Activated CD4-positive, alpha-beta memory T cell treated with anti-CD3 and anti-CD28 coated beads for 36 hours (primary cell): ENCODE results near the gene LOXHD1. TPM values are rescaled to one million over a fixed set of nuclear protein-coding genes. Genes with fewer than 3 reads are reported as not detected.

Source experiments
- CTCF ChIA-PET: fragments of 350-600 bp; sonication (Branson Sonifier 250); formaldehyde crosslinking; loops from one replicate; lab custom pipeline; 2021; ENCODE audit warnings: antibody characterized with exemption, inconsistent platforms; lab: Charles Lee
- POLR2A ChIA-PET: fragments of 350-600 bp; sonication (Branson Sonifier 250); formaldehyde crosslinking; loops from one replicate; lab custom pipeline; 2021; ENCODE audit warnings: antibody characterized with exemption; lab: Charles Lee
- DNase-seq: peaks from one replicate; pipeline ENCODE4 v3.0.0-alpha.2; 2020
- H3K27ac Mint-ChIP-seq: one replicate; pipeline ENCODE4 v1.8.0; 2021; ENCODE audit warnings: mixed read lengths
- H3K27me3 Mint-ChIP-seq: one replicate; pipeline ENCODE4 v1.8.0; 2021; ENCODE audit warnings: mixed read lengths
- H3K36me3 Mint-ChIP-seq: one replicate; pipeline ENCODE4 v1.8.0; 2021; ENCODE audit warnings: mixed read lengths
- H3K4me1 Mint-ChIP-seq: one replicate; pipeline ENCODE4 v1.8.0; 2021; ENCODE audit warnings: low read depth, mixed read lengths
- H3K4me3 Mint-ChIP-seq: one replicate; pipeline ENCODE4 v1.8.0; 2021; ENCODE audit warnings: mild to moderate bottlenecking, mixed read lengths
- H3K9me3 Mint-ChIP-seq: one replicate; pipeline ENCODE4 v1.8.0; 2021; ENCODE audit warnings: mixed read lengths
- intact Hi-C: fragments of 100-400 bp; cut with micrococcal nuclease; formaldehyde crosslinking; loops from one replicate; pipeline ENCODE4 v1.15.1; 2023
- total RNA-seq, 2 experiments: library from RNA; stranded (reverse); gene quantifications; one replicate each; pipeline ENCODE4 v1.2.3, GENCODE V29; 2021

LOXHD1 gene
- total RNA-seq, 2 experiments from 2014 or later = 0.05 TPM; not detected in 1

DNA sequence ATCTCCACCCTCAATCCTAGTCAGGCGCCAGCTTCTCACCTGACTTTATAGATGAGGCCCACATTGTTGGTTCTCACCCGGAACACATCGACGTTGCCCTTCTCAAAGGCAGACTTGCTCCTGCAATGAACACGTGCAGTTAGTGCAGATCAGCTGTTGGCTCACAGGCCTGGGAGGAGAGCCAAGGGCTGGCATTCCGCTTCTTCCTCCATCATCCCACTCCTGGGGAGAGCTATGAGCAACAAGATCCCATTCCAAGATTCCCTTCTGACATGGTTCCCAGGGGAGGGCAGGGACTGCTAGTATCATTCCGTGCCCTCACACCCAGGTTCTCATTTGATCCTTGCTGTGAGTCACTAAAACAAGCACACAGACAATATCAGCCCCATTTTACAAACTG, 15.1 kb downstream of the LOXHD1 start:
- H3K9me3 Mint-ChIP-seq = no peaks in the 10 kb centered on the region
- H3K4me1 Mint-ChIP-seq = no peaks in the 10 kb centered on the region
- H3K27me3 Mint-ChIP-seq = no peaks in the 10 kb centered on the region
- ChIA-PET POLR2A (no interaction called here), CTCF (interaction anchor here (1.2 kb wide), 1 partner anchor 361 kb away, joined by 4 read pairs; no protein-coding TSS in a partner anchor)
- H3K27ac Mint-ChIP-seq = no peak overlapping the region
- DNase-seq = no peak
- intact Hi-C loops = no loop called here
- H3K4me3 Mint-ChIP-seq = no peak overlapping the region
- no peaks in the 10 kb centered on the region for H3K36me3 Mint-ChIP-seq

DNA sequence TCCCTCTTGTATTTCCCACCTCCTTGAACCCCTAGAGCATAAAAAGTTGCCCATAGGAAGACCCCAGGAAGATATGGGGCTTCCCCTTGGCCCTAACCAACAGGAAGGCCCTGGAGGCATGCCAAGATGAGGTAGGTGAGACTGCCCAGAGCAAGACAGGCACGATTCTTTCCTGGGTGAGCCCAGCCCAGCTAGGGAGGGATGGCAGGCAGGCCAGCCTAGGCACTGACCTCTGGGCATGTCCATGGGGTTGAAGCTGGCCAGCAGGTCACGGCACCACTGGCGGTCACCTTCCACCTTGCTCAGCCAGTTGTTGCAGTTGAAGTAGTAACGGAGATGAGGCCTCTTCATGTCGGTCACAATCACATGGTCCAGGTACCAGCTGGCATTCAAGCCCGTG, 17.6 kb downstream of the LOXHD1 start:
- Mint-ChIP-seq H3K4me3 (no peak overlapping the region), H3K27me3 (no peaks in the 10 kb centered on the region), H3K4me1 (no peaks in the 10 kb centered on the region), H3K27ac (no peak overlapping the region), H3K36me3 (no peaks in the 10 kb centered on the region), H3K9me3 (no peaks in the 10 kb centered on the region)
- DNase-seq = no peak
- intact Hi-C loops = no loop called here
- POLR2A ChIA-PET = no interaction called here
- CTCF ChIA-PET = no interaction called here

DNA sequence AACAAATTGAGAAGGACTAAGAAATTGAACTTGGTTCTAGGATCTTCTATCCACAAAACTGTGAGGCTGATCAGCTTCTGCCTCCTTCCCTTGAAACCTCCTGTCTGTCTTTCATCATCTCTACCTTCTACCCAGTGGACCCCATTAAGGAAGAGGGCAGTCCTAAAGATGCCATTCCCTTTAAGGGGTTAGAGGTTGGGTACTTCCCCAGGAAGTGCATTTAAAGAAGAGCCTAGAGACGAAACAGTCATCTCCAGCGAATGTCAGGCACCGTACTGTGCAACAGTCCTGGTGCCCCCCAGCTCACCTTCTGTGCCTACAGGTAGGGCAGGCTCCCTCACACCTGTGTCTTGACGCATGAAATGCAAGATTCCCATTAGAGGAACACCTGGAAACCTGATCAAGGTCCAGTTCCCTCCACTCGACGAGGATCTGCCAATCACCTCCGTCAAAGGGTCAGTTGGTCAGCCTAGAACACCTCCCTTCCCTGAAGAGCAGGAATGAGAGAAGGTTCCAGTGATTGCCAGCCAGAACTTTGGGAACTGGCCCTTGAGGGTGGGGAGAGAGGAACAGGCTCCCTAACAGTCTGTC, 20.9 kb downstream of the LOXHD1 start:
- H3K4me1 Mint-ChIP-seq = no peaks in the 10 kb centered on the region
- ChIA-PET CTCF (no interaction called here), POLR2A (no interaction called here)
- intact Hi-C loops = no loop called here
- H3K27ac Mint-ChIP-seq = no peak overlapping the region
- H3K27me3 Mint-ChIP-seq = peaks cover 6% of the 10 kb centered on the region
- DNase-seq = no peak
- H3K4me3 Mint-ChIP-seq = no peak overlapping the region
- no peaks in the 10 kb centered on the region for H3K9me3 Mint-ChIP-seq
- no peaks in the 10 kb centered on the region for H3K36me3 Mint-ChIP-seq

DNA sequence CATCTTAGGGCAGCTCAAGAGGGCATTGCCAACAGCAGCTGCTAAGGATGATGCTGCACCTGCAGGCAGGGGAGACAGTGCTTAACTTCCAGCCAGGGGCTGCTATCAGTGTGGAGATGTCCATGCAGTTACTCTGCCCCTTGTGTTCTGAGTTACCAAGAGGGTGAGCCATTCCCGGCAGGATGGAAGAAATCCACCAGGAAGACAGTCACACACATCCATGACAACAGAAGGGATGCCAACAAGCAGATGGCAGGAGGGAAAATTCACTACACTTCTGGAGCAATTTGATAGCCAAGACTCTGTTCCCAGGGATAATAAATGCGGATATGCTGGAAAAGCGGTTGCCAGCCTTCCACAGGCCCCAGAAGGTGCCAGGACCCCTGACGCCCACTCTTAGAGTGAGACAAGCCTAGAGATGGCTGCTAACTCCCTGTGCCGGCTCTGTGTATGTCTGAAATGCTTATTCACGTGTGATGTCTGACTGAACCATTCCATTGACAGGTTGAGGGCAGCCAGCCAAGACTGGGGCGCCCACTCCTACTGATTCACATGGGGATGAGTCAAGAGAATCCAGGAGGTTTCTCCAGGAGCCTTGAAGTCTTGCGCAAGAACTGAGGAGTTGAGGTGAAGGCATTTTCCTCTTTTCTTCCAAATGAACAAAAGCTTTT, 24.5 kb downstream of the LOXHD1 start:
- no peaks in the 10 kb centered on the region for H3K4me1 Mint-ChIP-seq
- DNase-seq = no peak
- intact Hi-C loops = no loop called here
- no peak overlapping the region for H3K27ac Mint-ChIP-seq
- H3K4me3 Mint-ChIP-seq = no peak overlapping the region
- ChIA-PET CTCF (interaction anchor here (2.3 kb wide), 1 partner anchor 25 kb away, joined by 6 read pairs; the partner anchor contains the start of gene LOXHD1), POLR2A (no interaction called here)
- no peaks in the 10 kb centered on the region for H3K36me3 Mint-ChIP-seq
- H3K9me3 Mint-ChIP-seq = no peaks in the 10 kb centered on the region
- H3K27me3 Mint-ChIP-seq = peaks cover 6% of the 10 kb centered on the region

DNA sequence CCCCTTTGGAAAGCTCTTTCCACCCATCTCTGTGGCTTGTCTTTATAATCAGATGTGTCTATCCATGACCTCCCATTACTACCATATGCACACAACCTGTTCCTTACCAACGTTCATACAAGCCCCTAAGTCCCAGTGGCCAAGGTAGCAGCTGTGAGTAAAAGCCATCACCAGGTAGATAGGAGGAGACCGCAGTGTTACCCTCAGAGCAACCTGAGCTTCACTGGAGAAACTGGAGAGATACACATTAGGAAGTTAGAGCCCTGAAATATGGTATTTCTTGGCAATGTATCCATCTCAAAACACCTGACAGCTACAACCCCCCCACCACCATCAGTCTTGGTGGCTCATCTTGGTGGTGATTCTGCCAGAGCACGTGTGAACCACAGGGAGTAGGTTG, 26.0 kb downstream of the LOXHD1 start:
- peaks cover 6% of the 10 kb centered on the region for H3K27me3 Mint-ChIP-seq
- no peak for DNase-seq
- POLR2A ChIA-PET = no interaction called here
- H3K9me3 Mint-ChIP-seq = no peaks in the 10 kb centered on the region
- CTCF ChIA-PET = interaction anchor here (2.3 kb wide), 1 partner anchor 27 kb away, joined by 6 read pairs; the partner anchor contains the start of gene LOXHD1
- no peak overlapping the region for H3K27ac Mint-ChIP-seq
- intact Hi-C loops = no loop called here
- H3K4me3 Mint-ChIP-seq = no peak overlapping the region
- H3K4me1 Mint-ChIP-seq = no peaks in the 10 kb centered on the region
- H3K36me3 Mint-ChIP-seq = no peaks in the 10 kb centered on the region

DNA sequence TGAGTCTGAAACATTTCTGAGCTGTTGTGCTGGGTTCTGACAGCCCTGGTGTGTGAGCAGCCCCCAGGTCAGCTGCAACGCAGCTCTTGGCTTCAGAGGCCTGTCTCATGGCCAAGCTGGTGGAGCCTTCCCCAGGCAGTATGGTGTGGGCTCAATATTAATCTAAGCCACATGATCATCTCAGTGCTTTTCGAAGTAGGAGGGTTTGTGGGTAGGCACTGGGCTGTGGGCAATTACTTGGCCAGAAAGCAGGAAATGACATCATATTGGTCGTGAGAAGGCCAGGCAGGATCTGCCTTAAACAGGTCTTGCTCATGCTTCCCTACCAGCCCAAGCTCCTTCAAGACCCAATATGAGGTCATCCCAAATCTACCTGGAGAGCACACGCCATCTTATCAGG, 26.9 kb downstream of the LOXHD1 start:
- peaks cover 6% of the 10 kb centered on the region for H3K27me3 Mint-ChIP-seq
- CTCF ChIA-PET = no interaction called here
- intact Hi-C loops = no loop called here
- no peaks in the 10 kb centered on the region for H3K36me3 Mint-ChIP-seq
- H3K4me1 Mint-ChIP-seq = no peaks in the 10 kb centered on the region
- H3K27ac Mint-ChIP-seq = no peak overlapping the region
- no peaks in the 10 kb centered on the region for H3K9me3 Mint-ChIP-seq
- POLR2A ChIA-PET = no interaction called here
- no peak overlapping the region for H3K4me3 Mint-ChIP-seq
- peak; percentile 35 for DNase-seq

DNA sequence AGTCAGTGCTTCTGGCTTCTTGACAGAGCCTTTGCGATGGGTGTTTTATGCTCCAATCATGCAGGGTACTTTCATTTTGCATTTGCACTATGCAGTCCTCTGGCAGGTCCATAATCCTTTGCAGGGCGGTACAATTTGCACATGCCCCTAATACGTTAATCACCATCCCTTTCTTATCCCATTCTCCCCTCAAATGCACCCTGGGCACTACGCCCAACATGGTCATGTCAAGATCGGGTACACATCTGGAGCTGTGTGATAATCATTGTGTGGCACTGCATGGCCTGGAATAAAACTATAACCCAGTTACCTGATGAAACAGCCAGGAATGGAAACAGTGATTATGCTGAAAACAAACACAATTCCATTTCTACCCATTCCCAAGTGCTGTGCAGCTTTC, 27.7 kb downstream of the LOXHD1 start:
- intact Hi-C loops = no loop called here
- Mint-ChIP-seq H3K27ac (no peak overlapping the region), H3K36me3 (no peaks in the 10 kb centered on the region), H3K27me3 (peaks cover 6% of the 10 kb centered on the region), H3K9me3 (no peaks in the 10 kb centered on the region), H3K4me1 (peaks cover 4% of the 10 kb centered on the region), H3K4me3 (no peak overlapping the region)
- POLR2A ChIA-PET = no interaction called here
- no peak for DNase-seq
- CTCF ChIA-PET = interaction anchor here (1.8 kb wide), 1 partner anchor 481 kb away, joined by 4 read pairs; no protein-coding TSS in a partner anchor

DNA sequence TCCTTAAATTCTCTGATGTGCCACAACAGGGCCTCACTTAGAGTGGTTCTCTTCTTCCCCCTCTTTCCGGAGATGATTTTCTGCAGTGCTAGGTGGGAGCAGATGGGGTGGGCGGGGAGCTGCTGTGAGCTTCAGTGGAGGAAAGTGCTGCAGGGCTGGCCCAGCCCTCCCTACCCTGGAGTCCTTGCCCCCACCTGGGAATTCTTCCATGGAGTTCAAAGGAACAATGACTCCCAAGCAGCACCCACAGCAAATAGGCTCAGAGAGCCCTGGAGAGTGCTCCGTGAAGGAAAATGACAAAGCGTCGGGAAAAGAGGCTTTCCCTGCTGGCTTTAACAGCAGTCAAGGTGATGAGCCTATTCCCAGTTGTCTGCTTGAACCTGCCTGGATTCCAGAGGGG, 28.8 kb downstream of the LOXHD1 start:
- Mint-ChIP-seq H3K36me3 (no peaks in the 10 kb centered on the region), H3K4me3 (no peak overlapping the region), H3K9me3 (no peaks in the 10 kb centered on the region), H3K27me3 (peaks cover 6% of the 10 kb centered on the region), H3K27ac (no peak overlapping the region), H3K4me1 (peaks cover 15% of the 10 kb centered on the region)
- ChIA-PET POLR2A (no interaction called here), CTCF (interaction anchor here (1.8 kb wide), 1 partner anchor 480 kb away, joined by 4 read pairs; no protein-coding TSS in a partner anchor)
- no peak for DNase-seq
- intact Hi-C loops = no loop called here

DNA sequence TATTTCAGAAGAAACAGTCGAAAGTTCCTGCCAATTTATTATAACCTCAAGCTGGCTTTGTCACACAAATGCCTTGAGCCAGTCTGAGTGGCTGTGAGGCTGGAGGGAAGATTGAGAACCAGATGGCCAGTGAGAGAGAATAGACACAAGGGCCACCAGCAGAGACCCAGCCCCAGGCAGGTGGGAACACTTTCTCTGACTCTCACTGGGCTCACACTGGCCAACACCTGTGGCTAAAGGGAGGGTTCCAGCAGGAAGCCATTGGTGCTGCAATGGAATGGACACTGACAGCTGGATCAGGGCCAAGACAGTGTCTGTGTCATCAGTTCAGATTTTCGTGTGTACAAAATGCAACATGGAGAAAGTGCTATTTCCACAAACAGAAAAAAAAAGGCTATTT, 29.9 kb downstream of the LOXHD1 start:
- Mint-ChIP-seq H3K4me1 (peaks cover 17% of the 10 kb centered on the region), H3K4me3 (no peak overlapping the region), H3K27me3 (peaks cover 6% of the 10 kb centered on the region), H3K9me3 (no peaks in the 10 kb centered on the region), H3K27ac (no peak overlapping the region), H3K36me3 (no peaks in the 10 kb centered on the region)
- intact Hi-C loops = no loop called here
- no peak for DNase-seq
- ChIA-PET POLR2A (no interaction called here), CTCF (no interaction called here)

DNA sequence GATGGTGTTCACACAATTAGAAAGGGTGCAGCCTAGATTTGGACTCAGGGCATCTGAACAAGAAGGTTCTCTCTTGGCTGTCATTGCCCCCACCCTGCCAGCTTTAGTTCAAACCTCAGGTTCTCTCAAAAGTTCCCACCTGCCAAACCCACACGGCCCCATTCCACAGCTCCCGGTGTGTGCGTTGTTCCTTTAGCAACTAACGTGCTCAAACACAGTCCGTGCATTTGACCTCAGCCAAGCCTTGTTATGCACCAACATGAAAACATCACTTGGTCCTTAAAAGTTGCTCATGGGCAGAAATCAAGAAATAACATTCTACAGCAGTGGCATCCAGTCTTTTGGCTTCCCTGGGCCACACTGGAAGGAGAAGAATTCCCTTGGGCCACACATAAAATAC, 32.0 kb downstream of the LOXHD1 start:
- POLR2A ChIA-PET = no interaction called here
- peaks cover 17% of the 10 kb centered on the region for H3K4me1 Mint-ChIP-seq
- H3K27me3 Mint-ChIP-seq = no peaks in the 10 kb centered on the region
- H3K9me3 Mint-ChIP-seq = no peaks in the 10 kb centered on the region
- no peak overlapping the region for H3K27ac Mint-ChIP-seq
- CTCF ChIA-PET = no interaction called here
- no peak overlapping the region for H3K4me3 Mint-ChIP-seq
- no peak for DNase-seq
- intact Hi-C loops = no loop called here
- no peaks in the 10 kb centered on the region for H3K36me3 Mint-ChIP-seq

DNA sequence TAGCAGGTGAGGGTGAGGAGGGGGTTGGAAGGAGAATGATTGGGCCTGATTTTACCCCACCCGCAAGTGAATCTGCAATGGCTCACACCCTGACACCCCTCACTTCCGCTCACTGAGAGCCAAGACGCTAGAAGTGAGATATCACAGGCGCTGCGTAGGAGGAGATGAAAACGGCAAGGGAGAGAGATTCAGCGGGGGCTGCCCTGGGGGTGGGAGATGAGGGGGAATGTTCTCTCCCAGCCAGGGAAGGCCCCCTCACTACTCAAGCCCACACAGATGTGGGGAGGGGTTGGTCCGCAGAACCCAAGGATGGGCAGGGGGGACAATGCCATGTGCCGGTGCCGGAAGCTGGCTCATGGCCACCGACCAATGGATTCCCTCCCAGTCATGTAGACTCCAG, 32.9 kb downstream of the LOXHD1 start:
- intact Hi-C loops = no loop called here
- ChIA-PET POLR2A (no interaction called here), CTCF (interaction anchor here (2.1 to 2.4 kb wide), 2 partner anchors 34 to 475 kb away, joined by 7 to 9 read pairs; no protein-coding TSS in a partner anchor)
- Mint-ChIP-seq H3K4me1 (peaks cover 17% of the 10 kb centered on the region), H3K27me3 (no peaks in the 10 kb centered on the region), H3K4me3 (no peak overlapping the region), H3K9me3 (no peaks in the 10 kb centered on the region), H3K36me3 (no peaks in the 10 kb centered on the region), H3K27ac (no peak overlapping the region)
- peak; percentile 42 for DNase-seq

DNA sequence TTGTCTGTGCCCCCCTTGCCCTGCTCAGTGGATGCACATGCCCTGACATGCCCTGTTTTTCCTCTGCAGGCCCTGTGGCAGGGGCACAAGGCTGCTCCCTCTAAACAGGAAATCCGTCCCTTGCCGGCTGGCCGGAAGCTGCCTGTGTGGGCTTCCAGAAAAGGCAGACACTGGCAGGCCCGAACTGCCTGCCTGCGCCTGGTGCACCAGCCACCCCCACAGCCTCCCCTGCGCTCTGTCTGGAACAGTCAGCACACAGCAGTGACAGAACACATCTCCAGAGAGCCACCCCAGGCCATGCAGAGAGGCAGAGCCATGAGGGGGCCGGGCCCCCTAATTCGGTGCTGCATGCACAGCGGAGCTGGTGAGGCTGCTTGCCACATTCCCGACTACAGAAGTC, 33.5 kb downstream of the LOXHD1 start:
- H3K27me3 Mint-ChIP-seq = no peaks in the 10 kb centered on the region
- H3K4me3 Mint-ChIP-seq = no peak overlapping the region
- peak; percentile 53 for DNase-seq
- no peaks in the 10 kb centered on the region for H3K36me3 Mint-ChIP-seq
- no peak overlapping the region for H3K27ac Mint-ChIP-seq
- H3K4me1 Mint-ChIP-seq = peaks cover 17% of the 10 kb centered on the region
- no peaks in the 10 kb centered on the region for H3K9me3 Mint-ChIP-seq
- POLR2A ChIA-PET = no interaction called here
- CTCF ChIA-PET = interaction anchor here (0.6 to 2.4 kb wide), 3 partner anchors 34 to 474 kb away, joined by 3 to 9 read pairs (median 7); no protein-coding TSS in a partner anchor
- intact Hi-C loops = no loop called here
